HG03097 (cell line): ENCODE results near the gene FBXO34.
"Not testable (repeated sequence)": the region's sequence is repeated elsewhere in the genome, so short reads cannot be mapped to it uniquely, and the experiment has no call there.

Experiments used
- ATAC-seq: cut with Tn5 transposase; IDR thresholded peaks from one replicate; pipeline ENCODE4 v1.9.1; 2021; ENCODE audit not compliant: unreplicated experiment, low FRiP score

Gene FBXO34

DNA sequence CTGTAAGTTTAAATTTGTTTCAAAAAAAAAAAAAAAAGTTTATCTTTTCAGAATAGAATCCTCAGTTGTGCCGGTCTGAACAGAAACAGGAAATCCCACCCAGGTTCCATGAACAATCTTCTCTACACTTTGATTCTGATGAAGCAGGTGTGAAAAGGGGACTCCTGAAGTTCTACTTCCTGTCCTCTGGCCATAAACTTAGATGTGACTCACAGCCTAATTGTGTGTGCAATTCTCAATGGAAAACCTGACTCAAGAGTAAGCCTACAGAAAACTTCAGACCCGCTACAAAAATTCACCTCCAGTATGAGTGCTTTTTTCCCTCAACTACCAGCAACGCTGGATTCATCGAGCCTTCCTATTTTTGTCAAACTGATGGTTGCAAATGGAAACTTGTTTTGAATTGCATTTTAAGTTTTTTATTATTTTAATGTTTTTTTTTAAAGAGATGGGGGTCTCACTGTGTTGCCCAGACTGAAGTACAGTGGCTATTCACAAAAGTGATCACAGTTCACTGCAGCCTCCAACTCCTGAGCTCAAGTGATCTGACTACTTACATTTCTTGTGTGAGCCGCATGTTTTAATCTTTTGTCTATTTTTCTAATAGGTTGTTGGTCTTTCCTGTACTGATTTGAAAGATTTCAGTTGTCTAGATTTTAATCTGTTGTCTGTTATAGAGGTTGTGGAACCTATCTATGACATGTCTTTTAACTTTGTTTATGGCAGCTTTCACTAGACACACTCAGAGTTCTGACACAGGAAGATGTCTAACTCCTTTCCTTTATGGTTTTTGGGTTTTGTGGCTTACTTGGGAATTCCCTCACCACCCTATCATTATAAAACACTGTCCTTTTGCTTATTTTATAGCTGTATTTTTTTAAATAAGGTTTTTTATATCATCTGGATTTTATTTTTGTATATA, 102.8 kb downstream of the FBXO34 start:
- no peak for ATAC-seq

DNA sequence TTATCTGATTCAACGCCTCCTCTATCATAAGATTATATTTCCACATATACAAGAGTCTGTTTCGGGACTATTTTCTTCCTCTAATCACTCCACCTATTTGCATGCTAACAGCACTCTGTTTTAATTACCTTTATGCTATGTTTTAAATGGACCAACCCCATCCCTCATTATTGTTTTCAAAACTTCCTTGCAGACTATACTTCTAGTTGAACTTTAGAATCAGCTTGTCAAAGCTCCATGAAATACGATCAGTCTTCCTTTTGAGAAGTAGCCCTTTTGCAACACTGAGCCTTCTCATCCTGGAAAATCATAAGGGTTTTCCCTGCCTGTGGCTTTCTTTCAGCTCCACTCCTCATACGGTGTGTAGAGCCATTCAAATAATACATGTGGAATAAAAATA, 103.5 kb downstream of the FBXO34 start:
- ATAC-seq = no peak

DNA sequence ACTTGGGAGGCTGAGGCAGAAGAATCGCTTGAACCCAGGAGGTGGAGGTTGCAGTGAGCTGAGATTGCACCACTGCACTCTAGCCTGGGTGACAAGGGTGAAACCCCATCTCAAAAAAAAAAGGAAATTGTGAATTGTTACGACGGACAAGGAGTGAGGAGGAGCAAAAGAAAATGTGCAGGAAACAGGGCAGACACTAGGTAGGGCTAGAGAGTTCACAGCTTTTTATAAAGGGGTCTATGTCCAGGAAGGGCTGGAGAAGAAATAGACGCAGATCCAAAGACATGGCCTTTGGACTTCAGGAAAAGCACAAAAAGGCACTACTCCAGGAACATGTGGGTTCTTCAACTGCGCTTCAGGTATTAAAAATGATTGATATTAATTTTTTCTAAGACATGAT, 106.0 kb downstream of the FBXO34 start:
- no peak for ATAC-seq

DNA sequence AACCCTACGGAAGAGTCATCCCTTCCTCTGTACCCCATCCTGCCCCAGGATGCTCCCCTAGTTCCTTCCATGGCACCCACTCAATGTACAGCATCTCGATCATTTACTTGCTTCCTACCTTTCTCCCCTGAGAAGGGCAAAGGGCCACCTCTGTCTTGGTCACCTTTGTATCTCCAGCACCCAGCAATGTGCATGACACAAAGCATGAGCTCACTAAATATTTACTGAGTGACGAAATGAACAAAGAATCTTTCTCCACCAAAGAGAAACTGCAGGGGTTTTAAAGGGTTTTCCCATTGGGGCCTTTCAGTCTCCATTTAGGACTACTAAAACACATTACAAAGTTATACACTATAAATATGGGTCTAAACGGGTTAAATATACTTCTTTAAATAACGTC, 109.8 kb downstream of the FBXO34 start:
- no peak for ATAC-seq

DNA sequence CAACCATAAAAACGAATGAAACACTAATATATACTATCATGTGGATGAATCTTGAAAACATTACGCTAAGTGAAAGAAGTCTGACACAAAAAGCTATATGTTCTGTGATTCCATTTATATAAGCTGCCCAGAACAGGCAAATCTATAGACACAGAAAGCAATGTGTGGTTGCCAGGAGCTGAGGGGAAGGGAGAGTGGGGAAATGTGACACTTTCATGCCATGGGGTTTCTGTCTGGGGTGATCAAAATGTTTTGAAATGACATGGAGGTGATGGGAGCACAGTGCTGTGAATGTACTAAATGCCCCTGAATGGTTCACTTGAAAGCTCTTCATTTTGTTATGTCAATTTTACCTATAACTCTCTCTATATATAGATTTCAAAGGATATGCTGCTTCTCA, 110.3 kb downstream of the FBXO34 start:
- ATAC-seq = no peak

DNA sequence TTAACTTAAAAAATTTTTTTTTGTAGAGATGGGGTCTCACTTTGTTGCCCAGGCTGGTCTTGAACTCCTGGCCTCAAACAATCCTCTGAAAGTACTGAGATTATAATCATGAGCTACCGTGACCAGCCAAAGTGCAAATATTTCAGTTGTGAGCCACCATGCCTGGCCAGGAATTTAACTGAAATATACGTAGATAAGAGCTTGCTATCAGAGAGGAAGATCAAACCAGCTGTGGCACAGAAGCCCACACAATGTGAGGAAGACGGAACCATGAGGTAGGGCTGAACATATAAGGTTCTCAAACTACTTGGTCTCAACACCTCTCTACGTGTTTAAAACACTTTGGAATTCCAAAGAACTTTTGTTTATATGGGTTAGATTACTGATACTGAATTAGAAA, 111.3 kb downstream of the FBXO34 start:
- no peak for ATAC-seq

DNA sequence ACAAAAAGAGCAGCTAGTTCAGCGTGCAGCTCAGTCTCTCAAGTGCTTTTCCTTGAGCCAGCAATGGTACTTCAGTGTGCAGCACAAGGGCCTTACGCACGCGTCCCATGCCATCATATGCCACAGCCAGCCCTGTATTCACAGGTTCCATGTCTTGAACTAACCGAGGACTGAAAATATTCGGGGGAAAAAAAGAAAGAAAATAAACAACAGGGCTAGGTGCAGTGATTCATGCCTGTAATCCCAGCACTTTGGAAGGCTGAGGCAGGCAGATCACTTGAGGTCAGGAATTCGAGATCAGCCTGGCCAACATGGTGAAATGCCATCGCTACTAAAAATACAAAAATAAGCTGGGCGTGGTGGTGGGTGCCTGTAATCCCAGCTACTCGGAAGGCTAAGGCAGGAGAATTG, 111.8 kb downstream of the FBXO34 start:
- not testable (repeated sequence) for ATAC-seq

DNA sequence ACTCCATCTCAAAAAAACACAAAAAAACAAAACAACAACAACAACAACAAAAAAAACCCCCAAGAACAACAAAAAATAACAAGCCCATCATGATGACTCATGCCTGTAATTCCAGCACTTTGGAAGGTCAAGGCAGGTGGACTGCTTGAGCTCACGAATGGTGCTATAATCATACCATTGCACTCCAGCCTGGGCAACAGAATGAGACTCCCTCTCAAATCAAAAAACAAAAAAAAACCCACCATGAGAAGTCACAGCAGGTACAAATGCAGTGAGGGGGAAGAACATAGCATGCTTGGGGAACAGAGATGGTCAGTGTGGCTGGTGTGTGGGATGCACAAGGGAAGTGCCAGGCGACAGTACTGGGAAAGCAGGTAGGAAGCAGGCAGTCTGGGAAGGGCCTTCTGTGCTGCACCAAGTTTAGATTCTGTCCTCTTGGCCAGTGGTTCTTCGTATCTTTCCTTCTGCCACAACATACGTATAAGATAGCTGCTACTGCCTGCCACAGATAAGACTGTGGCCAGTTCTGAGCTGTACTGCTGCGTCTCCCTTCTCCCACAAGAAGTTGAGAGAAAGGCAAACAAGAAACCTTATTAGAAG, 112.4 kb downstream of the FBXO34 start:
- no peak for ATAC-seq

DNA sequence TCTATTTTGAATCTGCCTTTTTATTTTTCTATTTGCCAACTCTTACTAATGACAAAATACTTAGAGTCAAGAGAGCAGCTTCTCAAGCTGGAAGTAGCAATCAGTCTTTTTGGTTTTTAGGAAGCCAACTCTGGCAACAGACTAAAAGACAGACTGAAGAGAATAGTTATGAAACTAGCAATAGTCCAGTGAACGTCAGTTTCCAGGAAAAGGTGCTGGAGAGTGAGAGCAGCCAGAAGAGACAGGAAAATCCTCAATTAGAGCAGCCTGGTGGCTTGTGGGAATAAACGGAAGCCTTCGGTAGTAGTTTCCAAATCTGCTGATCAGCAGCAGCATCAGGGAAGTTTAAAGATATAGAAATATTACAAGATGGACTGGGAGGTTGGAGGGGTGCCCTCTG, 113.3 kb downstream of the FBXO34 start:
- ATAC-seq = no peak

DNA sequence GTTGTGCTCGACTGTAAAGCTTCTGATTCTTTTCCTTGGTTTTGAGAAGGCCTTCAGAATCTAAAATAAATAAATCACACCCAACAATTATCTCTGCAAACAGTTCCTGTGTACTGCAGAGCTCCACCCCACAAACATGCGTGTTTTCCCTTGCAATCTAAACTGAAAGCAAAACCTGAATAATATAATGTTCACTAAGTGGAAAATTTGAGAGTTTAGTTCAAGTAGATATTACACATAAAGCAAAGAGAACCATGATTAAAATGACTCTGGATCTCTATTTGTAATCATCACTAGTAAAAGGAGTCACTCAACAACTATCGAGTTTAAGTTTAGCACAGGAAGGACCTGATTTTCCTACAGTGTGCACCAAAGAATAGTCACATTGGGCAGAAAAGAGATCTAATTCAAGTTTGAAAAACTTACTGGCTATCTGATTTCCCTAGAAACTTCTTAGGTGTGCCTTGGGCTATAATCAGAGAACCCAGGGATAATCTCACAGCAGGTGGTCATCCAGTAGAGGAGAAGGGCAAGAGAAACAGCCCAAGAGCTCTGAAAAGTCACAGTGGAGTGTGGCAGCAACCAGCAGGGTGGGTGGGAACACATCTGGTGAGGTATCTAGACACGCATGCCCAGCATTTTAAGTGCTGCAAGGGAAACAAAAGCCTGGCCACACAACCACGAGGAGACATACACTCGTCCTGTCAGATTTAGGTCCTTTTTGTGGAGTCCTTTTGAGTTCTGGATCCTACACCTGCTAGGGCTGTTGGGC, 115.0 kb downstream of the FBXO34 start:
- no peak for ATAC-seq

DNA sequence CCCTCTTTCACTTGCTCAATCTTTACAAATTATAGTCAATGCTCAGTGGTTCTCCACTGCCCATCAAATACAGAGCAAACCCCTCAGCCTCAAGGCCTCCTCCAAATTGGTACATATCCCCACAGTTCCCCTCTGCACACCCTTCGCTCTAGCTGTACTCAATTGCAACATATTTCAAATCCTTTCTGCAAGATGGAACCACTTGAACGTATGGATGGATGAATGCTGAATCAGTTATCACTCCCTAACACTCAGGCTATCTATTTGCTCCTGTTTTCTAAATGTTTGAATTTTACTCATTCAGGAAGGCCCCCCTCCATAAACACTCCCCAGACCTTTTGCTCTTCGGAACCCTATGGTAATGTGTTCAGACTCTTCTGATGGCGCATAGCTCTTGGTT, 115.9 kb downstream of the FBXO34 start:
- ATAC-seq = no peak

DNA sequence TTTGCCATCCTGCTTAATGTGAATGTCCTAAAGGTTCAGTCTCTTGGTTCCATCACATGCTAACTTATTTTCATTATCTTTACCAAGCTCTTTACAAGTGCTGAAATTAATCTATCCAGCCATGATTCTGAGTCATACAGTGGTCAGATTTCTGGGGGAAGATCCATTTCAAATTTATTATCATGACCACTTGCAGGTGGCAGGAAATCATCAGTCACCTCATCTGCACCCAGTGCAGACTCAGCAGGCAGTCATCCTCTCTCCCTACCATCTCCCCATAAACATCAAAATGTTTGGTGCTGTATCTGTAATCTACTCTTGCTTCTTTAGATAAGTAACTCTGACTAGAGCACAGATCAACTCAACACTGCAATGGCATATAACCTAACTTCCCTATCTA, 116.9 kb downstream of the FBXO34 start:
- no peak for ATAC-seq

DNA sequence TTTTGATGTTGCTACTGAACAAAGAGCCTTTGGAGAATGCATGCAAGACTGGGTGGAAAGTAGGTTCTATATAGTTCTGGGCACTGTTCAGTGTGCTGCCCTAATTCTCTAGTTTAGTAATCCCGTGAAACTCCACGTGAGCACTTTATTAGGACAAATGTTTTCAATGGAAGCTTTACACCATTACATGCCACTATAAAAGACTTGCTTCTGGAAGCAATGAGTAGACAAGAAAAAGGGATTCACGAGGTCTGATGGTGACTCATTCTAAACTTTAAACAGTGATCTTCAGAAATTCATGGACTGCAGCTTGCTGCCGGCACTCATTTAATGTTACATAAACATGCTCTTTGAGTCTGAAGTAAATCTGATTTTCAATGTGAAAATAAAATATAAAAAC, 118.1 kb downstream of the FBXO34 start:
- no peak for ATAC-seq

DNA sequence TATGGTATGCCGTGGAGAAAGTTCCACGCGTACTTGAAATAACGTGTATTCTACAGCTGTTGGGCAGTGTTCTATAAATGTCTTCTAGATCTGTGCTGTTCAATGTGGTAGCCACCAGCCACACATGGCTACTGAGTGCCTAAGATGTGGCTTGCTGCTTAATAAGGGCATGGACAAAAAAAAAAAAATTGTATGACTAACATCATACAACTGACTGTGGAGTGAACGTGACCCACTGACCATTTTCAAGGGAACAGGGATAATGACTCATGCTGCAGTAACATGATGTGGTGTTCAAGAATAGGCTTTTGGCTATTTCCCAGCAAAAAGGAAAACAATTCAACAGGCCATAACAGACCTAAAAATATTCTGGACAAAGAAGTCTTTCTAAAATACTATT, 127.5 kb downstream of the FBXO34 start:
- ATAC-seq = no peak

DNA sequence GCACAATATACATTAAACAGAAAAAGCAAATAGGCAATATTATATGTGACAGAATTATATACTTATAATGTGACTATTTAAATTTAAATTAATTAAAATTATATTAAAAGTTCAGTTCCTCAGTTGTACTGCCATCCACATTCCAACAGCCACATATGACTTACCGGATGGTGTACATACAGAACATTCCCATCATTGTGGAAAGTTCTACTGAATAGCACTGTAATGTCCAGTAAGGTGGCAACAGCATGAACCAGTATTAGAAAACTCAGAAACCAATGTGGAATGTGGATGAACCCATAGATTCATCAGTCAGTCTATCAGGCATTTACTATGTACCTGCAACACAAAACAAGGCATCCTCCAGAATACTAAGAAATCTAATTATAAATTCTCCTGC, 128.0 kb downstream of the FBXO34 start:
- no peak for ATAC-seq

DNA sequence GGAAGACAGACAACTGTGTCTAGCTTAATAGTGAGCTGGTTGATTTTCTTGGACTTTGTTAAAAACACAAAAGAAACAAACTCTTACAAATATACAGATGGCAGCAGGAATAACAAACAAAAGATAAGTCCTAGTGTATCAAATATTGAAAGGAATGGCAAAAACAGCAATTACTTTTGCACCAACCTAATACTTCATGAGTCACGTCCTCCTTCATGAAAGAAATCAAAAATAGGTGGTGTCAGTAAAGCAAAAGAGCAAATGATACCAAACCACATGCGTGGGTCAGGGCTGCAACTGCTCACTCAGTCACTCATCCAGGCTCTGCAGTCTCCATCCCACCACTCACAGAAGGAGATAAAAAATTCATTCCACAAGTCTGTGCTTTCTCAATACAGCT, 128.6 kb downstream of the FBXO34 start:
- no peak for ATAC-seq

DNA sequence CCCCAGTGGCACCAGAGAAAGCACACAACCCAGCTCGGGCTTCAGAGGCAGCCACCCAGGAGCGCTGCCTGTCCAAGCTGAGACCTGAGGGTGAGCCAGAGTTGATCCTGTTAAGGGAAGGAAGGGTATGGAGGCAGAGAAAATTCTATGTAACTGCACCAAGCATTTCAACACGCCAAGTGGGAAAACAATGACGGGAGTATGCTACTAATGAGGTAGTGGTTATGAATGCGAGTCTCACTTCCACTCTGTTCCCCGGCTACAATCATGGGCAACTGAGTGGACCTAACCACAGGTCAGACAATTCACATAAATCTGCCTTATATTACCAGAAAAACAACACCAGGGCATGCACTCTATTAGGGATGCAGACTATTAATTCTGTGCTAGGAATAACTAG, 130.5 kb downstream of the FBXO34 start:
- ATAC-seq = no peak
